IPS-NIHi7 (cell line): ENCODE data around the gene HOTAIR.

Source experiments
- DNase-seq: peaks from one replicate; pipeline ENCODE4 v3.0.0; 2012; ENCODE audit warnings: mixed read lengths; ENCODE audit errors: extremely low spot score

The HOTAIR gene

DNA sequence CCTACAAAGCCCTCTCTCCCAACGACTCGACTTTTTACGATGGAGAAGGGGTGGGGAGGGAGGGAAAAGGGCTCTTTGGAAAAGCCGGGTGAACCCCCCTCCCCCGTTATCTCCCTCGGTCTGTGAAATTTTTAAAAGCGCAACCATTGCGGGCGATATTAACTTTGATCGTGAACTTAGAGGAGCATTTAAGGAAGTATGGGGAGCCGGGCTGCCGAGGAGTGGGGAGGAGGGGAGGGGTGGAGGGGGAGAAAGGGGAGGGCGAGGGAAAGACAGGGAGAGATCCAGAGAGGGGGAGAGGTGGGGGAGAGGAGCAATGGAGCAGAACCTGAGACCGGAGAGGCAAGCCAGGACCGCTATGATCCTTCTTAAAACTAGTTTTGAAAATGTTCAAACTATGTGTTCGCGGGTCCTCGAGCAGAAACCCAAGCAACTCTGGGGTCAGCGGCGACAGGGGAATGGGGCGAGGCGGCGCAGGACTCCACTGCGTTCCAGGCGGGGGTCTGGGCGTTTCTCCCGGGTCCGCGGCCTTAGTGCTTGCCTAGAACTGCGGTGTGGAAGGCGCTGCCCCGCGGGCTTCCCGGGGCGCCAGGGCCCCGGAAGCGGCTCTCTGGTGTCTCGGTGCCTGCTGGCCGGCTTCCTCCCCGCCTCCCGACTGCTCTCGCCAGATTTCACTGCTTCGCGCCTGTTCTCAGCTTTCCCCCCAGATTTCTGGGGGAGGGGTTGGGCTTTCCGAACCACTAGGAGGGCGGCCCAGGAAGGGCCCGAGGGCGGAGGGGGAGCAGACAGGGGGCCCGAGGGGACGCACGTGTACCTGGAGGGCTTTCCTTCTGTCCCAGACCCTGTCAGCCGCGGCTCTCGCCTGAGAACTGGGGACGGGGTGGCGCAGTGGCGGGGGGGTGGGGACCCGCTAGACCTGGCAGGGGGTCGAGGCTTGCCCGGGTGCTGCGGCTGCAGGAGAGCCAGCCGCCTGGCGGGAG is at the start of gene HOTAIR:
Gene HOTAIR, minus strand, starts transcription at position 871 of the 980 bp plus-strand sequence.
- DNase-seq = no peak

- DNase-seq = no peak
Observed at GRCh38 chr12:54024127-54024526, 49.4 kb upstream of the HOTAIR start.

GRCh38 chr12:54022960-54023884 is 48.5 kb upstream of the HOTAIR start:
- no peak for DNase-seq

DNA sequence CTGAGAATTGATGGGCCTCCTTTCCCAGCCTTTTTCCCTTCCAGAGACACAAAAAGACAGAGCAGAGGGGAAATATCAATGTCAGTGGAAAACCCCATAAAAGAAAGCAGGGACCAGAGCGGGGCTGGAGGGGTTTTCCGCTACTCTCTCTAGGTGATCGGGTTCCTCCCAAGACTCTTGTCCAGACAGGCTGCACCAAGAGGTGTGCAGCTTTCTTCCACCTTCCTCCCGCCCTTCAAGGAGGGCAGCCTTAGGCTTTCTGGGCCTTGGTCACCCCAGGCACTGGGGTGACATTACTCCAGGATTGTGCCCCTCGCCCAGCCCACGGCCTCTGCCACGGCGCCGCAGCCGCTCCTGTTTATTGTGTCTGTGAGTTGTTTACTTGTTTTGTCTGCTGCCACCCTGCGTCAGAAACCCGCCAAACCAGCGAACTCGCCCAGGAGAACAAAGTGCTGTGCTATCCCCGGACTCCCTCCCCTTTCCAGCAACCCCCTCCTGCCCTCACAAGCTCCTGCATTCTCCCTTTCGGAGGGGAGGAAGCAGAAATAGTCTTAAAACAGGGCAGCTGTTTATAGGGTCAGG is 46.8 kb upstream of the HOTAIR start:
- no peak for DNase-seq

DNA sequence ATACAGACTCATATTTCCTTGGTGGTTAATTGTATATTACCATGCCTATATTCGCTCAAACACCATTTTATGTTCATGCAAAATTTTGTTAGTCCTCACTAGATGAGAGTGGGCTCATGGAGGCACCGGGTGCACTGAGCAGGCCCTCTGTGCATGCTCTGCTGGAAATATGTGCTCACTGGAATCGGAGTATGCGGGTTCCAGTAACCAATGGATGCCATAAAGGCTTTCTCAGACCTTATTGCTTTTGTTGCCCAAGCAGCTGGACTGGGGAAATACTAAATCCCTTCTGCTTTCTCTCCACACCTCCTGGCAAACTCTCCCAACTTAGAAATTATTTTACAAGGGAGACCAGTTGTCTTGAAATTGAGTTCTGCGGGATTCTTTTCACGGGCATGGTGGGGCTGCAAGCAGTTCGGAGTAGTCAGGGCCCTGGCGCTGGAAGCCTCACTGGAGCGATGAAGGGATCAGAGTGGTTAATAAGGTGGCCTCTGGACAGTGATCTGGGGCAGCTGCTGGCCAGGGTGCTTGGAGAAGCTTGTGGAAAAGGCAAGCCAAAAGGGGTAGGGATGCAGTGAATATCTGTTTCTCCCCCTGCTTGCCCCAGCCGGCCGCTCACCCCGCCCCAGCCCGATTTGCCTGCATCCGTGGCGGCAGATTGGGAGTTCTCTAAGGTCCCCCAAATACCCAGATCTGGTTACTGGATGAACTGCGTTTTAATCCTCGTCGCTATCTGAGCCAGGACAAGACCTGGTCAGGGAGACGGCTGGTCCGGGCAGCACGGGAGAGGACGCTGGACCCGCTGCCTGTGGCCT is 46.0 kb upstream of the HOTAIR start:
- DNase-seq = no peak

GRCh38 chr12:54019924-54020590 is 45.3 kb upstream of the HOTAIR start:
- DNase-seq = no peak

DNA sequence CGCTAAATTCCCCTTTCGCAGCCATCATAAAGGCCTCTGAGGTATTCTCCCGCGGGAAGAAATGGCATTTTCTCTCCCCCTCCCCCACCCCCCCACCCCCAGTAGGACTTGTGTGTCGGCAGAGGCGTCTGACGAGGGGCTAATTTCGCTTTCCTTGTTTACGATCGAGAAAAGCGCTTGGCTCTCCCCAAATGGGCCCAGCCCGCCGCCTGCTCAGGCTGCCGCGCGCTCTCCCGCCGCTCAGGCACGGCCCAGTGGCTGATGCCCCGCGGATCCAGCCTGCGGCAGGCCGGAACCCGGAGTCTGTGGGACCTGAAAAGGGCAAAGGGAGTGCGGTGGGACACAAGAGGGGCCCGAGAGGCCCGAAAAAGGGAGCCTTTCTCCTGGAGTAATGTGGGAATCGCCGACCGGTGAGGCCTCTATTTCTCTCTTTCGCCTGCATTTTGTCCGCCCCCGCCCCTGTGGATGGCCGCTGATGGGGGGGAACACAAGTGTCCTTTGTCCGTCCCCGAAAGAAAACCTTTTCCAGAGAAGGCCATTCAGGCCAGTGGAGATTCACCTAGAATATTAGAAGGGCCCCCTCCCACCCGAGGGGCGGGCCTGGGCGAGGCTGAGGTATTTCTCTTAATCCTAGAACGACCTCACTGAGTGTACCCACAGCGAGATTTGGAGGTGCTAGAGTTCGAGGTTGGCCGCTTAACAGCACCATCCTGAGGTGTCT is 44.5 kb upstream of the HOTAIR start:
- no peak for DNase-seq

DNA sequence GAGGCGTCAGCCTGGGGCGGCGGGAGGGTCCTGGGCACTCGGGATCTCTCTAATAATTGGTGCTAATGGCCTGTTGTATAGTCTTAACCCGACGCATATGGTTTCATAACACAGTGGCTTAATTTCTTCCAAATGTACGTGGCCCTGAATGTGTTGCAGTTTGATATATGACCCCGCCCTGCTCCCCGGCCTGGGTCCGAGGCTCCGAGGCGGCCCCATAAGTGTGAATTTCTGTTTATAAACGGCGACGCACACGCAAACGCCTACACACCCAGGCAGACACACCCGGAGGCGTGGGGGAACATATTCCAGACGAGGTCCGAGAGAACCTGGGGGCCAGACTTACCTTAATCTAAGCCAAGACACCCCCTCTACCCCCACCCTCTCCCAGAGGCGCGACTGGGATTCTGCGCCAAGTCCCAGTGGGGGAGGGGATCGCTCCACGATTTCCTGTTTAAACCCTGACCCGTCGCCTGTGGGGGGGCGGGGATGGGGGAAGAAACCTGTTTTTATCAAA is 43.8 kb upstream of the HOTAIR start:
- no peak for DNase-seq

- DNase-seq = peak; percentile 89
Observed at GRCh38 chr12:54017878-54018467, 43.2 kb upstream of the HOTAIR start.

- no peak for DNase-seq
Observed at GRCh38 chr12:54017027-54017788, 42.5 kb upstream of the HOTAIR start.

DNA sequence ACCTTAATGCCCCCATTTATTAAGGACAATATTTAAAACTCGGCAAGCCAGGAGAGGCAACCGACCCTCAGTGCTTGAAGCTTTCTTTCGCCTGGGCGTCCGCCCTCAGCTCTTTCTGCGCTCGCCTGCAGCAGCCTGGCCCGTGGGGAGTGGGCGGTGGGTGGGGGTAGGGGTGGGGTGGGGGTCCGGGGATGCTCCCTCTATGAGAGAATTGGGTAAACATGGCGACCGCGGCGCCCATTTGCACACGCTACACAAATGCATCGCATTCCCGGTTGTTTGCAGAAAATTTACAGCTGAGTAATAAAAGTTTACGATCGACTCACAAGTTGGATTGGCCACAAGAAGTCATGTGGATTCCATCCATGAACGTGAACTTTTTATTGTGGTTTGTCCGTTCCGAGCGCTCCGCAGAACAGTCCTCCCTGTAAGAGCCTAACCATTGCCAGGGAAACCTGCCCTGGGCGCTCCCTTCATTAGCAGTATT is 41.8 kb upstream of the HOTAIR start:
- DNase-seq = no peak

GRCh38 chr12:54016051-54016450 is 41.3 kb upstream of the HOTAIR start:
- no peak for DNase-seq

- no peak for DNase-seq
Observed at GRCh38 chr12:54015018-54015931, 40.5 kb upstream of the HOTAIR start.

- no peak for DNase-seq
Observed at GRCh38 chr12:54014377-54015017, 39.7 kb upstream of the HOTAIR start.

DNA sequence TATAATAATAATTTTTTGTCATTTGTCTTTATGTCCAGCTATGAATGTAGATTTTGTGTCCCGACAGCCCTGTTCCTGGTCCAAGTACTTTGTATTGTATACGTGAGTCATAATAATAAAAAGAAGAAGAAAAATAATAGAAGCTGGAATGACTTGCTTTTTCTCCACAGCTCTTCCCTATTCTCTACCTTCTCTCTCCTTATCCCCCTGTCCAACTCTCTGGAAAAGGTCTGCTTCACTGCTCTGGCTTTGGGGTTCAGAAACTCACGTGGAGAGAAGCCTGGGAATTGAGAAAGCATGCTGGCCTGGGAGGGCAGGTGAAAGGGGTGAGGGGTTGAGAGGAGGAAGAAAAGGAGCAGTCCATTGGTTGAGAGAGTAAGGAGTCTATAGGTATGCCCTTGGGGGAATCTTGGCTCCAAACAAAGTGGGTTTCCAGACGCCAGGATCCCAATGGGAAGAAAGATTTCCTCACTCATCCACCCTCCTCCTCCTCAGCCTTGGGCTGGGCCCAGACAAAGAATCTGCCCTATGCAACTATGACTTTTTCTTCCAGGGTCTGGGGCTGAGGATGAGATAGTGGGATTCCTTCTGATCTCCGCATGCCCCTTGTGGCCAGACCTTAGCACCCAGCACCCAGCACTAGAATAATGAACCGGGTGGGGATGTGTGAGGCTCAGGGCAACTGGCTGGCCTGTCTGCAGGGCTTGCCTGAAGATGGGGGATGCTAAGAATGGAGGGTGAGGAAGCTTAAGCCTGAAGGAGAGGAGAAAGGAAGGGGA is 38.1 kb upstream of the HOTAIR start:
- no peak for DNase-seq
